GM18508 (cell line): ENCODE measurements around the gene BAZ2B.

Source experiments
- ATAC-seq: cut with Tn5 transposase; IDR thresholded peaks from one replicate; pipeline ENCODE4 v1.9.1; 2021; ENCODE audit warnings: moderate number of reproducible peaks; ENCODE audit not compliant: insufficient read depth, unreplicated experiment

BAZ2B gene

GRCh38 chr2:159615367-159616285 lies 722 bp downstream of the BAZ2B start:
- peak; percentile 50 for ATAC-seq

- ATAC-seq: no peak
Measured at GRCh38 chr2:159614534-159615366, 1.6 kb downstream of the BAZ2B start.

GRCh38 chr2:159613651-159614285 lies 2.6 kb downstream of the BAZ2B start:
- ATAC-seq: no peak

DNA sequence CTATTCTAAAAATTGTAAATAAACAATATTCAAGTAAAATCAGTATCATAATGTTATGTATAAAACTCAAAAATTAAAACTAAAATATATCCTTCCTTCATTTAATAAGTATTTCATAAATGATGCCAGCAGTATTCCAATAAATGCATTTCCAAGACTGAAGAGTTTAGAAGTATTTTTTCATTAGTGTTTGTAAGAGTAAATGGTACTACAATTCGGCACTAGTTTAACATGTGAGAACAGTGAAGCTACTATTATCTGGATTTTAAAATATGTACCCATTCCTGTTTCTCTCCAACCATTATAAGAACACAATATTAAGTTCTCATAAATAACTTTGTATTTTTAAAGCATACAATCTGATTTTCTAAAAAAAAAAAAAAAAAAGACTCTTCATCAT lies 3.3 kb downstream of the BAZ2B start:
- no peak for ATAC-seq

GRCh38 chr2:159612255-159612901 lies 4.0 kb downstream of the BAZ2B start:
- ATAC-seq: no peak

DNA sequence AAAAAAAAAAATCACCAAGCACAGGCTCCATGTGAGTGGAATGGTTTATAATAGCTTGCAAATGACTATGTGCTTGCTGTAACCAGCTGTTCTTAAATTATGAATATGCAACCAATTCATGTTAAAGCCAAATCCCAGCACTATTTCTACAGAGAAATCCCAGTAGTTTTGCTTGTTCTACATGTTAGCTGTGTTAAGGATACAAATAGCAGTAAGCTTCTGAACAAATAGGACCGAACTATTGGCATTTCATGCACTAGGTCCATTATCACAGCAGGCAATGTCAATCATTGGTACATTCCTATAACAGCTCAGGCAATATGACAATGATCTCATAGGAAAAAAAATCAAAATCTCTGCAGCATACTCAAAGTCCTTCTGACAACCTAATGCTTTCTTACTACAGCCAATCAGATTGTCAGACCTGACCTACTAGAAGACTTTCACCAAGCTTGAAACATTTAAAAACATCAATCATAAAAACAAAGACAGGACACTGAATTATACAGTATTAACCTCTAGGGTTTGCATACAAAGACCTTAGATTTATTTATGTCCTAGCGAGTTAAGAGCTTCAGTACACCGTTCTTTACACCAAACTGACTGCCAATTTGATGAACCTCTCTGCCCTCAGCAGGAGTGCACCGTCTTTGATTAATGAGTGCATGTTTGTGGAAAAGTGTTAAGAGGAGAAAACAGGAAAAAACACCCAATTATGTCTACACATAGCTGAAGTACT lies 6.4 kb downstream of the BAZ2B start:
- no peak for ATAC-seq

GRCh38 chr2:159608723-159609308 lies 7.5 kb downstream of the BAZ2B start:
- no peak for ATAC-seq

GRCh38 chr2:159608108-159608507 lies 8.2 kb downstream of the BAZ2B start:
- no peak for ATAC-seq

GRCh38 chr2:159606287-159606686 lies 10.1 kb downstream of the BAZ2B start:
- ATAC-seq: no peak

GRCh38 chr2:159605441-159606178 lies 10.7 kb downstream of the BAZ2B start:
- ATAC-seq: no peak

- ATAC-seq: no peak
Measured at GRCh38 chr2:159604159-159604558, 12.2 kb downstream of the BAZ2B start.

- no peak for ATAC-seq
Measured at GRCh38 chr2:159600752-159601151, 15.6 kb downstream of the BAZ2B start.

- no peak for ATAC-seq
Measured at GRCh38 chr2:159595410-159596046, 20.8 kb downstream of the BAZ2B start.

DNA sequence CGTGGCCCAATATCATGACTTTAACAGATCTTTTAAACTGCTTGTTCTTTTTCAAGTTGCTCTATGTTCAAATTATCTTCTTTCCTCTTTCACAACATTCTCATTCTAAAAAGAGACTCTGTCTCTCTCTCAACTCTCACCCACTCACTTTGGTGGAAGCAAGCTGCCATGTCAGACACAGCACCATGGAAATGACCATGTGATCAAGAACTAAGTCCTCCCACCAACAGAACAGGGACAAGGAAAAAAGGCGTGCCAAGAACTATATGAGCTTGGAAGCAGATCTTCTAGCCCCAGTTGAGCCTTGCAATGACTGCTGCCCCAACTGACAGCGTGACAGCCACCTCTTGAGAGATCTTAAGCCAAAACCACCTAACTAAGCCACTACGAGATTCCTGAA lies 23.9 kb downstream of the BAZ2B start:
- no peak for ATAC-seq

DNA sequence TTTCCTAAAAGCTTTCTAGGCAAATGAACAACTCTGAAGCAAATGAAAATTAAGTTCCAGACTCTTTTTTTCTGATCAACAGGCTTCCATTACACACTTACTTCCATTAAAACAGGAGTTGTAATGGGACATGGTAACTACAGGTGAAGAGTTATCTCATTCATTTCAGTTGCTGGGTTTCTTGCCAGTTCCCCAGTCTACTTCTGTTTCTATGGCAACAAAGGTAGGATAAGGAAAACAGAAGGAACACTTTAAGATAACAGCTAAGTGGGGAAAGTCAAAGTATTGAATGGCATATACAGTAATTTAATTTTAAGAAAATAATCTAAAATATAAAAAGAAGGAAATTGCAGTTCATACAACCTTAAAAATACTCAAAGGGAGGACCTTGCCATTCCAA lies 25.1 kb downstream of the BAZ2B start:
- ATAC-seq: no peak

GRCh38 chr2:159589286-159589685 lies 27.1 kb downstream of the BAZ2B start:
- ATAC-seq: no peak

DNA sequence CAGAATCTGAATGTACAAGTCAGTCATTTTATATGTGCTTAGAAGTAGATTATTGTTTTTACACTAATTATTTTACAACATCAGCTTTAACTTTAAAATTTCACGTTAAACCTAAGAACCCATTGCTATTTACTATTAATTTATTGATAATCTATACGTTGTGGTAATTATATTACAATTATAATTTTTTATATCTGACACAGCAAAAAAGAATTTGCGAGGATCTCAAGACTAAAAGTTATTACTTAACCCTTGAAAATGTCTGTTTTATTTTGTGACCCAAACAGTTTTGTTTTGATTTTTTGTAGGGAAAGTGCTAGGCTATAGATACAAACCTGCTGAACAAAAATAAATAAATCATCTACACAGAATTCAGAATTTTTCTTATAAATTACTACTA lies 30.3 kb downstream of the BAZ2B start:
- ATAC-seq: no peak

GRCh38 chr2:159585622-159586021 lies 30.7 kb downstream of the BAZ2B start:
- no peak for ATAC-seq
